K562 (cell line): Measurements from ENCODE around the gene RPL14. TPM values are rescaled to one million over a fixed set of nuclear protein-coding genes. Genes with fewer than 3 reads are reported as not detected.

Experiments
- BCL6 ChIP-seq: fragments of 250-450 bp; sonication (Bioruptor Pico); IDR thresholded peaks from 2 replicates; pipeline ENCODE4 v1.4.0; 2020
- BHLHE40 ChIP-seq: IDR thresholded peaks from 2 replicates; pipeline ENCODE4 v1.6.1; 2011; ENCODE audit warnings: low read length, improper control_type of control experiment
- CHD1 ChIP-seq: fragments of 200-600 bp; sonication (generic); IDR thresholded peaks from one replicate; pipeline ENCODE4 v1.6.1; 2012; ENCODE audit warnings: mild to moderate bottlenecking, moderate library complexity, low read length, inconsistent platforms
- CREB3L1 ChIP-seq: fragments of 450-650 bp; IDR thresholded peaks from 2 replicates; pipeline ENCODE4 v1.6.1; 2014; ENCODE audit warnings: low read depth, mild to moderate bottlenecking, moderate library complexity, borderline replicate concordance
- CREM ChIP-seq: IDR thresholded peaks from 2 replicates; pipeline ENCODE4 v1.6.1; 2014; ENCODE audit warnings: antibody characterized with exemption, low read depth
- CTCF ChIP-seq, 3 experiments: IDR thresholded peaks in 2 of 3; conservative IDR thresholded peaks in 1 of 3; 2 replicates each; pipeline ENCODE4 v1.5.1; 2011 to 2012; ENCODE audit warnings: low read length in 3 of 3, mild to moderate bottlenecking in 3 of 3, control low read depth in 2 of 3, improper control_type of control experiment in 1 of 3, inconsistent platforms in 1 of 3, low read depth in 1 of 3, mixed read lengths in 1 of 3, moderate library complexity in 1 of 3; ENCODE audit not compliant: insufficient read depth in 2 of 3
- CXXC5 ChIP-seq: fragments of 250-450 bp; sonication (Bioruptor Pico); IDR thresholded peaks from 2 replicates; pipeline ENCODE4 v1.8.0; 2022; ENCODE audit warnings: inconsistent platforms, mild to moderate bottlenecking, moderate library complexity
- ELF2 ChIP-seq: fragments of 250-450 bp; sonication (Bioruptor Pico); IDR thresholded peaks from 2 replicates; pipeline ENCODE4 v1.5.0; 2021; ENCODE audit warnings: mild to moderate bottlenecking
- FOXP4 ChIP-seq: sonication (generic); formaldehyde crosslinking; IDR thresholded peaks from 2 replicates; pipeline ENCODE4 v1.8.0; 2022; ENCODE audit warnings: mild to moderate bottlenecking, missing genetic modification reagents, borderline replicate concordance
- GTF2A2 ChIP-seq: IDR thresholded peaks from 2 replicates; pipeline ENCODE4 v1.6.1; 2016; ENCODE audit warnings: mild to moderate bottlenecking, missing genetic modification characterization, missing compliant biosample characterization
- IRF1 ChIP-seq: sonication (generic); formaldehyde crosslinking; IDR thresholded peaks from 2 replicates; pipeline ENCODE4 v1.8.0; 2022; ENCODE audit warnings: missing genetic modification reagents, mild to moderate bottlenecking, borderline replicate concordance
- LARP7 ChIP-seq: fragments of 450-650 bp; IDR thresholded peaks from 2 replicates; pipeline ENCODE4 v1.6.1; 2016
- MTA3 ChIP-seq: fragments of 450-650 bp; formaldehyde crosslinking; IDR thresholded peaks from 2 replicates; pipeline ENCODE4 v1.6.1; 2017; ENCODE audit warnings: mild to moderate bottlenecking, borderline replicate concordance
- PRMT5 ChIP-seq: sonication (generic); formaldehyde crosslinking; IDR thresholded peaks from 2 replicates; pipeline ENCODE4 v1.5.0; 2020; ENCODE audit warnings: missing genetic modification reagents
- PTRF ChIP-seq: fragments of 450-650 bp; IDR thresholded peaks from 2 replicates; pipeline ENCODE4 v1.6.1; 2016; ENCODE audit warnings: mild to moderate bottlenecking, missing genetic modification characterization, missing compliant biosample characterization
- SMARCE1 ChIP-seq: fragments of 450-650 bp; IDR thresholded peaks from 2 replicates; pipeline ENCODE4 v1.7.1; 2016; ENCODE audit warnings: mild to moderate bottlenecking
- STAG1 ChIP-seq: sonication (generic); formaldehyde crosslinking; IDR thresholded peaks from 2 replicates; pipeline ENCODE4 v1.5.0; 2020; ENCODE audit warnings: missing genetic modification reagents, borderline replicate concordance
- TRIM24 ChIP-seq, 2 experiments: fragments of 450-650 bp; IDR thresholded peaks; 2 replicates each; pipeline ENCODE4 v1.6.1; 2016
- XRCC5 ChIP-seq: fragments of 200-400 bp; formaldehyde crosslinking; IDR thresholded peaks from 2 replicates; pipeline ENCODE4 v1.6.1; 2017; ENCODE audit warnings: low read depth, mild to moderate bottlenecking, low read length
- ZC3H4 ChIP-seq: sonication (generic); formaldehyde crosslinking; IDR thresholded peaks from 2 replicates; pipeline ENCODE4 v1.9.0; 2021; ENCODE audit warnings: missing genetic modification reagents, borderline replicate concordance
- ZNF583 ChIP-seq: fragments of 250-450 bp; sonication (Bioruptor Pico); IDR thresholded peaks from 2 replicates; pipeline ENCODE4 v1.4.0; 2020
- polyA plus RNA-seq, 8 experiments: library from polyadenylated mRNA; depleted of rRNA in 4 of 8; stranded (reverse) in 5 of 8; unstranded in 3 of 8; fragments of >200 nt; fragmentation: Nextera tagmentation in 2 of 8; fragmentation: Illumina TruSeq in 1 of 8; extraction: Ambion mirVana in 2 of 8; extraction: Trizol in 1 of 8; gene quantifications; 2 replicates each; pipeline versions ENCODE4 v1.2.1 to v1.2.3, GENCODE V29; 2011 to 2014; ENCODE audit warnings: inconsistent platforms in 1 of 8, missing spikeins in 1 of 8
- total RNA-seq, 7 experiments: library from RNA; depleted of rRNA in 6 of 7; stranded (reverse); fragments of >200 nt in 6 of 7; fragmentation: Illumina TruSeq in 2 of 7; extraction: Trizol in 2 of 7; gene quantifications; 2 replicates each; pipeline versions ENCODE4 v1.2.1 to v1.2.3, GENCODE V29; 2011 to 2021; ENCODE audit warnings: low replicate concordance in 1 of 7

The RPL14 gene
- total and polyA plus RNA-seq, 9 of the 15 experiments (the other 6 are each of a cell fraction or from before 2014, with no cell fraction given): 851 to 4,649 (median 2,133) TPM

GRCh38 chr3:40456940-40457823, at the start of gene RPL14 (continued):
- TF ChIP-seq CTCF (IDR thresholded peaks at IDR 0.05 in 2 of 3, conservative IDR thresholded peaks at IDR 0.05 in 1 of 3; ENCODE audit: insufficient read depth in 2 of 3, low read depth in 1 of 3, low read length in 3 of 3) (no peak), STAG1 (no peak), CHD1 (peak; percentile 90), TRIM24 (IDR thresholded peaks at IDR 0.05) (peak in 1 of 2 experiments; percentile 7; a peak in 1 of 4 replicates), PTRF (tag) (no peak), BHLHE40 (peak; percentile 63; the same call in 1 of the 2 replicates), CREM (peak; percentile 87), XRCC5 (no peak; the same call in 1 of the 2 replicates), BCL6 (no peak), MTA3 (peak; percentile 93; the same call in 1 of the 2 replicates), CXXC5 (CRISPR knock-in tag) (peak; percentile 98), FOXP4 (CRISPR knock-in tag) (peak; percentile 88; the same call in 1 of the 2 replicates), GTF2A2 (tag) (no peak), ZC3H4 (CRISPR knock-in tag) (no peak), IRF1 (0 out of 2 replicates have a peak, but pooled peaks have one; percentile 49), CREB3L1 (peak; percentile 74; the same call in 1 of the 2 replicates), ELF2 (peak; percentile 76), LARP7 (peak; percentile 56; the same call in 1 of the 2 replicates), PRMT5 (CRISPR knock-in tag) (no peak), SMARCE1 (no peak), ZNF583 (no peak)
